GM23338 (cell line): Measurements from ENCODE around the gene KAZN. TPM values are rescaled to one million over a fixed set of nuclear protein-coding genes. Genes with fewer than 3 reads are reported as not detected.

Experiments used
- ATAC-seq: fragments of 200-7000 bp; cut with Tn5 transposase; 3 replicates; pipeline ENCODE4 v1.9.1; 2020
- DNase-seq: peaks from one replicate; pipeline ENCODE4 v3.0.0-alpha.2; 2015; ENCODE audit warnings: low spot score
- H2AFZ ChIP-seq: fragments of 200-600 bp; sonication (generic); 2 replicates; pipeline ENCODE4 v1.8.0; 2016; ENCODE audit warnings: antibody characterized with exemption, mild to moderate bottlenecking, moderate library complexity
- H3F3A ChIP-seq: fragments of 200-600 bp; sonication (generic); replicated peaks from 2 replicates; pipeline ENCODE4 v1.8.0; 2017; ENCODE audit warnings: antibody characterized with exemption, mixed run types, low read depth
- H3K27ac ChIP-seq: fragments of 200-600 bp; sonication (generic); 2 replicates; pipeline ENCODE4 v1.6.1; 2016; ENCODE audit warnings: low read depth
- H3K27me3 ChIP-seq: fragments of 200-600 bp; sonication (generic); 2 replicates; pipeline ENCODE4 v1.8.0; 2016; ENCODE audit warnings: mild to moderate bottlenecking, mixed run types, moderate library complexity; ENCODE audit not compliant: insufficient read depth
- H3K36me3 ChIP-seq: fragments of 200-600 bp; sonication (generic); 2 replicates; pipeline ENCODE4 v1.8.0; 2016; ENCODE audit warnings: mild to moderate bottlenecking; ENCODE audit not compliant: insufficient read depth
- H3K4me1 ChIP-seq: fragments of 200-600 bp; sonication (generic); 2 replicates; pipeline ENCODE4 v1.8.0; 2016; ENCODE audit warnings: mild to moderate bottlenecking, moderate library complexity; ENCODE audit not compliant: insufficient read depth
- H3K4me2 ChIP-seq: fragments of 200-600 bp; sonication (generic); 2 replicates; pipeline ENCODE4 v1.7.1; 2017; ENCODE audit warnings: mixed run types
- H3K4me3 ChIP-seq: fragments of 200-600 bp; sonication (generic); 2 replicates; pipeline ENCODE4 v1.6.1; 2016; ENCODE audit warnings: mixed run types
- H3K79me2 ChIP-seq: fragments of 200-600 bp; sonication (generic); replicated peaks from 2 replicates; pipeline ENCODE4 v1.8.0; 2017; ENCODE audit warnings: mild to moderate bottlenecking; ENCODE audit not compliant: insufficient read depth
- H3K9me2 ChIP-seq: fragments of 200-600 bp; sonication (generic); 2 replicates; pipeline ENCODE4 v1.8.0; 2017; ENCODE audit not compliant: insufficient read depth
- H4K20me1 ChIP-seq: fragments of 200-600 bp; sonication (generic); replicated peaks from 2 replicates; pipeline ENCODE4 v1.8.0; 2017; ENCODE audit warnings: mild to moderate bottlenecking; ENCODE audit not compliant: insufficient read depth
- H3K27ac Mint-ChIP-seq: 2 replicates; pipeline ENCODE4 v1.8.0; 2020; ENCODE audit warnings: inconsistent platforms, mild to moderate bottlenecking, moderate library complexity, mixed read lengths
- H3K27me3 Mint-ChIP-seq: 3 replicates; pipeline ENCODE4 v1.8.0; 2022; ENCODE audit warnings: low read depth, mild to moderate bottlenecking, moderate library complexity, mixed read lengths, inconsistent platforms; ENCODE audit not compliant: insufficient read depth, poor library complexity
- H3K36me3 Mint-ChIP-seq: 3 replicates; pipeline ENCODE4 v1.8.0; 2021; ENCODE audit warnings: low read depth, mild to moderate bottlenecking, inconsistent platforms, moderate library complexity, mixed read lengths
- H3K4me1 Mint-ChIP-seq: 3 replicates; pipeline ENCODE4 v1.8.0; 2020; ENCODE audit warnings: mild to moderate bottlenecking, inconsistent platforms, mixed read lengths
- H3K4me3 Mint-ChIP-seq: 3 replicates; pipeline ENCODE4 v1.8.0; 2021; ENCODE audit warnings: moderate library complexity, mild to moderate bottlenecking, inconsistent platforms, mixed read lengths
- H3K9me3 Mint-ChIP-seq: 3 replicates; pipeline ENCODE4 v1.8.0; 2020; ENCODE audit warnings: moderate library complexity, mild to moderate bottlenecking, inconsistent platforms, mixed read lengths
- CREB1 ChIP-seq: fragments of 250-450 bp; sonication (Bioruptor Pico); IDR thresholded peaks from 2 replicates; pipeline ENCODE4 v1.5.0; 2020; ENCODE audit warnings: low read depth, mild to moderate bottlenecking, moderate library complexity
- CTCF ChIP-seq, 2 experiments: fragments of 200-600 bp in 1 of 2; sonication (generic) in 1 of 2; conservative IDR thresholded peaks; 2 replicates each; pipeline versions ENCODE4 v1.5.1 to v1.6.1; 2016 to 2017; ENCODE audit warnings: antibody characterized with exemption in 2 of 2, low read depth in 2 of 2, mild to moderate bottlenecking in 2 of 2, moderate library complexity in 1 of 2
- ETS1 ChIP-seq: IDR thresholded peaks from 2 replicates; pipeline ENCODE4 v1.6.1; 2016; ENCODE audit warnings: antibody characterized with exemption
- EZH2 ChIP-seq: fragments of 200-600 bp; sonication (generic); IDR thresholded peaks from one replicate; pipeline ENCODE4 v1.8.0; 2017; ENCODE audit warnings: antibody characterized with exemption, mild to moderate bottlenecking, low read depth; ENCODE audit not compliant: unreplicated experiment
- EZH2phosphoT487 ChIP-seq: fragments of 200-600 bp; sonication (generic); IDR thresholded peaks from one replicate; pipeline ENCODE4 v1.8.1; 2018; ENCODE audit warnings: antibody characterized with exemption; ENCODE audit not compliant: unreplicated experiment
- JUNB ChIP-seq: IDR thresholded peaks from one replicate; pipeline ENCODE4 v1.6.1; 2016; ENCODE audit warnings: antibody characterized with exemption; ENCODE audit not compliant: unreplicated experiment
- NANOG ChIP-seq: IDR thresholded peaks from 2 replicates; pipeline ENCODE4 v1.6.1; 2016; ENCODE audit warnings: antibody characterized with exemption, borderline replicate concordance
- POLR2AphosphoS5 ChIP-seq: IDR thresholded peaks from 2 replicates; pipeline ENCODE4 v1.6.1; 2016; ENCODE audit warnings: antibody characterized with exemption, low read depth
- REST ChIP-seq: IDR thresholded peaks from one replicate; pipeline ENCODE4 v1.6.1; 2018; ENCODE audit warnings: antibody characterized with exemption; ENCODE audit not compliant: unreplicated experiment
- STAT1 ChIP-seq: IDR thresholded peaks from one replicate; pipeline ENCODE4 v1.6.1; 2016; ENCODE audit warnings: antibody characterized with exemption; ENCODE audit not compliant: unreplicated experiment
- ZNF114 ChIP-seq: fragments of 250-450 bp; sonication (Bioruptor Pico); IDR thresholded peaks from 2 replicates; pipeline ENCODE4 v1.5.0; 2020; ENCODE audit warnings: mild to moderate bottlenecking, moderate library complexity
- ZNF331 ChIP-seq: fragments of 250-450 bp; sonication (Bioruptor Pico); IDR thresholded peaks from 2 replicates; pipeline ENCODE4 v1.5.0; 2020; ENCODE audit warnings: low read depth, mild to moderate bottlenecking, moderate library complexity
- ZNF462 ChIP-seq: fragments of 250-450 bp; sonication (Bioruptor Pico); IDR thresholded peaks from 2 replicates; pipeline ENCODE4 v1.5.0; 2020; ENCODE audit warnings: mild to moderate bottlenecking, moderate library complexity
- polyA plus RNA-seq: library from polyadenylated mRNA; unstranded; fragments of >200 nt; fragmentation: Nextera tagmentation; extraction: Ambion mirVana; gene quantifications from 2 replicates; pipeline ENCODE4 v1.2.1, GENCODE V29; 2016
- total RNA-seq: library from RNA; depleted of rRNA; stranded (reverse); fragments of >200 nt; shearing (Covaris generic); gene quantifications from 2 replicates; pipeline ENCODE4 v1.2.3, GENCODE V29; 2014

The KAZN gene
- total and polyA plus RNA-seq, 2 experiments from 2014 or later: 9.9 to 15.0 TPM

- Mint-ChIP-seq H3K9me3 (no peaks in the 10 kb centered on the region), H3K27ac (no peak overlapping the region), H3K4me1 (peaks cover 42% of the 10 kb centered on the region), H3K4me3 (no peak overlapping the region), H3K27me3 (peaks cover 11% of the 10 kb centered on the region), H3K36me3 (no peaks in the 10 kb centered on the region)
- H2AFZ ChIP-seq: no peak overlapping the region
- TF ChIP-seq CTCF (conservative IDR thresholded peaks at IDR 0.05; ENCODE audit: low read depth in 2 of 2) (no peak), POLR2AphosphoS5 (no peak), ETS1 (no peak), NANOG (no peak), EZH2phosphoT487 (no peak), ZNF331 (CRISPR knock-in tag) (no peak), ZNF462 (CRISPR knock-in tag) (no peak), REST (no peak), EZH2 (no peak), ZNF114 (CRISPR knock-in tag) (no peak), STAT1 (no peak), CREB1 (no peak), JUNB (no peak)
- H3K4me3 ChIP-seq: no peak overlapping the region
- H3K79me2 ChIP-seq: no peaks in the 10 kb centered on the region; the same call in 1 of the 2 replicates
- H3K4me1 ChIP-seq: peaks cover 10% of the 10 kb centered on the region
- no peaks in the 10 kb centered on the region for H3F3A ChIP-seq
- no peaks in the 10 kb centered on the region for H3K36me3 ChIP-seq
- H3K27ac ChIP-seq: no peak overlapping the region
- no peak overlapping the region for H3K4me2 ChIP-seq
- H4K20me1 ChIP-seq: no peaks in the 10 kb centered on the region; the same call in none of the 2 replicates
- H3K27me3 ChIP-seq: no peaks in the 10 kb centered on the region
- no peaks in the 10 kb centered on the region for H3K9me2 ChIP-seq
- DNase-seq (no peak), ATAC-seq (peak; percentile 15; the same call in 2 of the 3 replicates)
Observed at GRCh38 chr1:14940285-14940870, 341.9 kb downstream of the KAZN start.
